WTC11 (cell line): ENCODE results near the gene THSD7B. TPM values are rescaled to one million over a fixed set of nuclear protein-coding genes. Genes with fewer than 3 reads are reported as not detected.

ENCODE experiments used
- ATAC-seq: fragments of 200-7000 bp; cut with Tn5 transposase; 2 replicates; pipeline ENCODE4 v1.10.0; 2021; ENCODE audit warnings: mild to moderate bottlenecking, moderate library complexity
- CTCF ChIA-PET: fragments of 300-600 bp; sonication (Branson Sonifier 250); formaldehyde crosslinking; loops from one replicate; lab custom pipeline; 2021; ENCODE audit warnings: antibody characterized with exemption; lab: Charles Lee
- POLR2A ChIA-PET: fragments of 350-600 bp; sonication (Branson Sonifier 250); formaldehyde crosslinking; loops from one replicate; lab custom pipeline; 2021; ENCODE audit warnings: antibody characterized with exemption; lab: Charles Lee
- DNase-seq: peaks from one replicate; pipeline ENCODE4 v3.0.0; 2021; ENCODE audit warnings: low spot score
- H3K27ac Mint-ChIP-seq: 2 replicates; pipeline ENCODE4 v1.8.0; 2021; ENCODE audit warnings: mixed read lengths
- H3K27me3 Mint-ChIP-seq: 2 replicates; pipeline ENCODE4 v1.8.0; 2021; ENCODE audit warnings: low read depth, mild to moderate bottlenecking, moderate library complexity, mixed read lengths
- H3K36me3 Mint-ChIP-seq: 2 replicates; pipeline ENCODE4 v1.8.0; 2021; ENCODE audit warnings: mixed read lengths
- H3K4me1 Mint-ChIP-seq: 2 replicates; pipeline ENCODE4 v1.8.0; 2022; ENCODE audit warnings: mixed read lengths
- H3K4me3 Mint-ChIP-seq: 2 replicates; pipeline ENCODE4 v1.8.0; 2021; ENCODE audit warnings: mild to moderate bottlenecking, moderate library complexity, mixed read lengths
- H3K9me3 Mint-ChIP-seq: 2 replicates; pipeline ENCODE4 v1.8.0; 2021; ENCODE audit warnings: mixed read lengths
- CREB1 ChIP-seq: sonication (generic); formaldehyde crosslinking; IDR thresholded peaks from 2 replicates; pipeline ENCODE4 v1.8.0; 2023; ENCODE audit warnings: mild to moderate bottlenecking, missing genetic modification reagents
- FOXK1 ChIP-seq: sonication (generic); formaldehyde crosslinking; IDR thresholded peaks from 2 replicates; pipeline ENCODE4 v1.8.0; 2022; ENCODE audit warnings: mild to moderate bottlenecking, moderate library complexity, missing genetic modification reagents
- FOXP1 ChIP-seq: sonication (generic); formaldehyde crosslinking; IDR thresholded peaks from 2 replicates; pipeline ENCODE4 v1.8.0; 2022; ENCODE audit warnings: missing genetic modification reagents, mild to moderate bottlenecking, moderate library complexity, borderline replicate concordance
- GABPB1 ChIP-seq: sonication (generic); formaldehyde crosslinking; IDR thresholded peaks from 2 replicates; pipeline ENCODE4 v1.8.1; 2023; ENCODE audit warnings: mild to moderate bottlenecking, missing genetic modification reagents
- GRHL2 ChIP-seq: fragments of 250-450 bp; sonication (Bioruptor Pico); IDR thresholded peaks from 2 replicates; pipeline ENCODE4 v1.8.0; 2022; ENCODE audit warnings: mild to moderate bottlenecking, moderate library complexity; ENCODE audit not compliant: insufficient replicate concordance, severe bottlenecking
- NR2C2 ChIP-seq: sonication (generic); formaldehyde crosslinking; IDR thresholded peaks from 2 replicates; pipeline ENCODE4 v1.8.0; 2022; ENCODE audit warnings: mild to moderate bottlenecking, missing genetic modification reagents
- PRRX2 ChIP-seq: fragments of 250-450 bp; sonication (Bioruptor Pico); IDR thresholded peaks from 2 replicates; pipeline ENCODE4 v1.8.0; 2021; ENCODE audit warnings: mild to moderate bottlenecking
- TCF7 ChIP-seq: sonication (generic); formaldehyde crosslinking; IDR thresholded peaks from 2 replicates; pipeline ENCODE4 v1.8.0; 2022; ENCODE audit warnings: mild to moderate bottlenecking, low read depth, missing genetic modification reagents, moderate library complexity
- TEAD1 ChIP-seq: sonication (generic); formaldehyde crosslinking; IDR thresholded peaks from 2 replicates; pipeline ENCODE4 v1.8.0; 2022; ENCODE audit warnings: mild to moderate bottlenecking, missing genetic modification reagents
- TP53 ChIP-seq: sonication (generic); formaldehyde crosslinking; IDR thresholded peaks from 2 replicates; pipeline ENCODE4 v1.8.1; 2023; ENCODE audit warnings: mild to moderate bottlenecking, missing genetic modification reagents
- ZNF121 ChIP-seq: sonication (generic); formaldehyde crosslinking; IDR thresholded peaks from 2 replicates; pipeline ENCODE4 v1.8.0; 2023; ENCODE audit warnings: missing genetic modification reagents
- ZNF138 ChIP-seq: sonication (generic); formaldehyde crosslinking; conservative IDR thresholded peaks from 2 replicates; pipeline ENCODE4 v1.8.1; 2022; ENCODE audit warnings: mild to moderate bottlenecking, moderate library complexity, missing genetic modification reagents
- ZNF263 ChIP-seq: sonication (generic); formaldehyde crosslinking; IDR thresholded peaks from 2 replicates; pipeline ENCODE4 v1.8.1; 2022; ENCODE audit warnings: low read depth, mild to moderate bottlenecking, moderate library complexity, missing genetic modification reagents
- total RNA-seq: library from RNA; stranded (reverse); gene quantifications from 3 replicates; pipeline ENCODE4 v1.2.3, GENCODE V29; 2021
- TF ChIP-seq, protein P1 (sequence below): fragments of 250-450 bp; sonication (Bioruptor Pico); IDR thresholded peaks from 2 replicates; pipeline ENCODE4 v1.9.0; 2021; ENCODE audit warnings: moderate library complexity, mild to moderate bottlenecking, inconsistent platforms, borderline replicate concordance
- TF ChIP-seq, protein P2 (sequence below): sonication (generic); formaldehyde crosslinking; IDR thresholded peaks from 2 replicates; pipeline ENCODE4 v1.8.1; 2022; ENCODE audit warnings: mild to moderate bottlenecking, moderate library complexity, missing genetic modification reagents
- TF ChIP-seq, protein P3 (sequence below): sonication (generic); formaldehyde crosslinking; IDR thresholded peaks from 2 replicates; pipeline ENCODE4 v1.8.1; 2023; ENCODE audit warnings: mild to moderate bottlenecking, missing genetic modification reagents
- TF ChIP-seq, protein P4 (sequence below): sonication (generic); formaldehyde crosslinking; IDR thresholded peaks from 2 replicates; pipeline ENCODE4 v1.8.0; 2022; ENCODE audit warnings: missing genetic modification reagents

The THSD7B gene
- total RNA-seq, 1 experiment from 2014 or later, result 2.9 TPM

DNA sequence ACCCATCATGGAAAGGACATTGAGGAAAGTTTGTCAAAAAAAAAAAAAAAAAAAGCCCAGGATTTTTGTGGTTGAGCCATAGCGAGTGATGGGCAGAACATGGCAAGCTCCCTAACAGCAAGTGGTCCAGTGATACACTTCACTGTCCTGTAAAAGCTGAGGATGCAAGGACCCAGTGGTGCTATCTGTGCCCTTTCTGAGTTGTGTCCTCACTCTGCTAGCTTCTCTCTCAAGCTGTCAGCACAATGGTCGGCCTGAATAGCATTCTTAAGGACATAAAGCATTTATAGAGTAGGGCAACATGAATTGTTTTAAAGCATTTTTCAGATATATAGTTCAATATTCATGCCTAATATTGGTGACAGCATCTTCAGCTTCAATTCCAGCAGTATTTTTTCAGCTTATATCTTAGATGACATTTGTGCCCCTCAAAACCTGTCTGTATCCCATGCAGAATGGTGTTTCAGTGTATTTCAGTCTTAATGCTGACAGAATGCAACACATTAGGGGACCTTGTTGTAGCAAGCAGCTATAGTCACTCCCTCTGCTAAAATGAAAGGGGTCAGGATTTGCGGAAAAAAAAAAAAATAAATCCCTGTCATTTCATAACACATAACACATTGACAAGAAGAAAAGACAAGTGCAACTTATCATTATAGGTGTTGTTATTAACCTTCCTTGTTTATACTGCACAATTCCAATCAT lies 496.7 kb downstream of the THSD7B start:
- H3K4me1 Mint-ChIP-seq, result peaks cover 43% of the 10 kb centered on the region
- H3K36me3 Mint-ChIP-seq, result no peaks in the 10 kb centered on the region
- H3K27ac Mint-ChIP-seq, result peak overlapping the region; percentile 52
- peak overlapping the region; percentile 40 for H3K4me3 Mint-ChIP-seq
- TF ChIP-seq PRRX2, result no peak
- TF ChIP-seq ZNF121 (CRISPR knock-in tag), result peak; percentile 96
- TF ChIP-seq, all 79 proteins: peak for 1
- Mint-ChIP-seq H3K27me3 (no peaks in the 10 kb centered on the region), H3K9me3 (peaks cover 11% of the 10 kb centered on the region)
- ChIA-PET POLR2A (no interaction called here), CTCF (interaction anchor here (0.5 to 0.7 kb wide), 3 partner anchors 9 to 330 kb away, joined by 3 read pairs; no protein-coding TSS in a partner anchor)
- DNase-seq, result no peak
- ATAC-seq, result peak; percentile 53

DNA sequence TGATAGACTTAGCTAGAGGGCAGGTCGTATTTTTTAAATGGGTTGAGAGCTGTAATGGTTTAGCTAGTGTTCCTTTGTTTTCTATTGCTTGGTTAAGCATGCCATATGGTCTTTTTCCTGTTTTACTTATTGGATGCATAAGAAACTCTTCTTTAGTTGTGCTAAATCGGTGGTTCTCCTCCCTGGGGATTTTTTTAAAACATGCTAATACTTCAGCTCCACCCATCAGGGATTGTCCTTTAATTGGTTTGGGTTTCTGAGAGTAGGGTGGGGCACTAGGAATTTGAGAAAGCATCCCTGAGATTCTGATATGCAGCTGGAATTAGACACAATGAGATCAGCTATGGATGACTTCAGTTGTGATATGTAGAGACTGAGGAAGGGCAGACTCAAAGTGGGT lies 497.2 kb downstream of the THSD7B start:
- DNase-seq, result no peak
- POLR2A ChIA-PET, result interaction anchor here (0.6 kb wide), 1 partner anchor 35 kb away, joined by 3 read pairs; no protein-coding TSS in a partner anchor
- peak; percentile 89 for ATAC-seq

DNA sequence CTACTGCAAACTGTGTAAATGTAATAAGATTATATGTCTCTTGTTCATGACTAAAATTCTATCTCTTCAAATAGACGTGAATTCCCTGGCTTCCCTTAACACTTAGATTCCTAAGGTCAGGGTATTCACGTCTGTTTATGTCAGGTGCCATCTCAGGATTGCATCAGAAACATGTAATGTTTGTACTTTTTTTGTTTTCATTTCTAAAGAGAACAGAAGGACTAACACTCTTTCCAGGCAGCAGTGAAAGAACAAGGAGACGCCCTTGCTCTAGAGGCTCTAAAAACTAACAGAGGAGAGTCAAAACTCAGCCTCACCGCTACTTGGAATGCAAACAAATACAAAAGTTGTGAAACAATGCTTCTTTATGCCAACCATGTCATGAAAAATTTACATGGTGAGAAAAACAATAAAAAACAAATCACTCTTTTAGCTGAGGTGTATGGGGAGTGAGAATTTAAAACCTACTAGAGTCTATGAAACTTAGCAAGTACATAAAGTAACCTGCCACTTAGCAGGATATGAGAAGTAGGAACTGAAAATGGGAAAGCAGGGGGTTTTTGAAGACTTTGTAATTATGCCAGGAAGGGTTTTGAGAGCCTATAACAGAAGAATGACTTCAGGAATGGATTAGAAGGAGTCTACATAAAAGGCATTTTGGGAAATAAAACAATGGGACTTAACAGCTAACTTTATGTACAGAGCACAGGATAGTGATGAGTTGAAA lies 522.7 kb downstream of the THSD7B start:
- ATAC-seq, result no peak

More for the DNA sequence above, 497.2 kb downstream of the THSD7B start:
- Mint-ChIP-seq H3K4me1 (peaks cover 43% of the 10 kb centered on the region), H3K4me3 (peak overlapping the region; percentile 40), H3K27me3 (no peaks in the 10 kb centered on the region), H3K27ac (peak overlapping the region; percentile 52), H3K36me3 (no peaks in the 10 kb centered on the region), H3K9me3 (peaks cover 5% of the 10 kb centered on the region)
- TF ChIP-seq TEAD1 (CRISPR knock-in tag) (0 out of 2 replicates have a peak, but pooled peaks have one; percentile 15), TCF7 (CRISPR knock-in tag) (no peak)
- CTCF ChIA-PET, result interaction anchor here (0.7 kb wide), 1 partner anchor 330 kb away, joined by 3 read pairs; no protein-coding TSS in a partner anchor

DNA sequence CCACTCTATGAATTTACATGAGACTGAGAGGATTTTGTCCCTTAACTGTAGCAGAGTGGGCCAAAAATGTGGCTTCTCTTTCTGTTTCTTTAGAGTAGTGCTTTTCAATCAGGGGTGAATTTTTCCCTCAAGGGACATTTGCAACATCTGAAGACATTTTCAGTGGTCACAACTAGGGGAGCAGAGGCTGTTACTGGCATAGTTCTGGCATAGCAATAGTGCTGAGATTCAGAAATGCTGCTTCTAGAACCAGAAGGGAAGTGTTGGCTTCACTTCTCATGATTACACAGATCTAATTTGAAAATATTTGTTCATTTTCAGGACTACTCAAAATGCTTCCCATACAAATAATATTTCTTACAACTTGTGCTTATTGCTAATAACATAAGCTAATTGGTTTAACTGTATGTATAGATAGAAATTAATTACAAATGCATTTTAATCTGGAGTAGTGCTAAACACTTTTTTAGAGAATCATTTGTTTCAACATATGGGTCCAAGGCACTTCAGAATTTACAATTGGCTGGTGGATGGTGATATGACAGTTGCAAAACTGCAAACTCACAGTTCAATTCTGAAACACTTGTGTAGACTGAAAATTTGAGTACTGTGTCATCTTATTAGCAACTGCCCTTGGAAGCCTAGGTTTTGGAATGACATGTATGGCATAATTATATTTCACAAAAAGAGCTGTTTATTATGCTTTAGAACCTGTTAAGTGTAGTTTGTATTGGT lies 526.7 kb downstream of the THSD7B start:
- H3K36me3 Mint-ChIP-seq, result no peaks in the 10 kb centered on the region
- peaks cover 9% of the 10 kb centered on the region for H3K9me3 Mint-ChIP-seq
- no peaks in the 10 kb centered on the region for H3K27me3 Mint-ChIP-seq
- POLR2A ChIA-PET, result no interaction called here
- no peak overlapping the region for H3K4me3 Mint-ChIP-seq
- H3K4me1 Mint-ChIP-seq, result peaks cover 8% of the 10 kb centered on the region
- no peak overlapping the region for H3K27ac Mint-ChIP-seq
- ATAC-seq, result no peak
- CTCF ChIA-PET, result no interaction called here
- no peak for DNase-seq
- TF ChIP-seq, protein P1, sequence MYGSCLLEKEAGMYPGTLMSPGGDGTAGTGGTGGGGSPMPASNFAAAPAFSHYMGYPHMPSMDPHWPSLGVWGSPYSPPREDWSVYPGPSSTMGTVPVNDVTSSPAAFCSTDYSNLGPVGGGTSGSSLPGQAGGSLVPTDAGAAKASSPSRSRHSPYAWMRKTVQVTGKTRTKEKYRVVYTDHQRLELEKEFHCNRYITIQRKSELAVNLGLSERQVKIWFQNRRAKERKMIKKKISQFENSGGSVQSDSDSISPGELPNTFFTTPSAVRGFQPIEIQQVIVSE, result no peak
- TF ChIP-seq GRHL2 (CRISPR knock-in tag) (no peak), ZNF138 (no peak), TP53 (CRISPR knock-in tag) (no peak), FOXK1 (CRISPR knock-in tag) (no peak), FOXP1 (CRISPR knock-in tag) (no peak), NR2C2 (CRISPR knock-in tag) (no peak), CREB1 (CRISPR knock-in tag) (no peak), ZNF263 (CRISPR knock-in tag) (no peak)
- TF ChIP-seq, protein P2, sequence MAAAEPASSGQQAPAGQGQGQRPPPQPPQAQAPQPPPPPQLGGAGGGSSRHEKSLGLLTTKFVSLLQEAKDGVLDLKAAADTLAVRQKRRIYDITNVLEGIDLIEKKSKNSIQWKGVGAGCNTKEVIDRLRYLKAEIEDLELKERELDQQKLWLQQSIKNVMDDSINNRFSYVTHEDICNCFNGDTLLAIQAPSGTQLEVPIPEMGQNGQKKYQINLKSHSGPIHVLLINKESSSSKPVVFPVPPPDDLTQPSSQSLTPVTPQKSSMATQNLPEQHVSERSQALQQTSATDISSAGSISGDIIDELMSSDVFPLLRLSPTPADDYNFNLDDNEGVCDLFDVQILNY, result no peak
- TF ChIP-seq, protein P3, sequence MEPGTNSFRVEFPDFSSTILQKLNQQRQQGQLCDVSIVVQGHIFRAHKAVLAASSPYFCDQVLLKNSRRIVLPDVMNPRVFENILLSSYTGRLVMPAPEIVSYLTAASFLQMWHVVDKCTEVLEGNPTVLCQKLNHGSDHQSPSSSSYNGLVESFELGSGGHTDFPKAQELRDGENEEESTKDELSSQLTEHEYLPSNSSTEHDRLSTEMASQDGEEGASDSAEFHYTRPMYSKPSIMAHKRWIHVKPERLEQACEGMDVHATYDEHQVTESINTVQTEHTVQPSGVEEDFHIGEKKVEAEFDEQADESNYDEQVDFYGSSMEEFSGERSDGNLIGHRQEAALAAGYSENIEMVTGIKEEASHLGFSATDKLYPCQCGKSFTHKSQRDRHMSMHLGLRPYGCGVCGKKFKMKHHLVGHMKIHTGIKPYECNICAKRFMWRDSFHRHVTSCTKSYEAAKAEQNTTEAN (CRISPR knock-in tag), result no peak

More for the DNA sequence above, 522.7 kb downstream of the THSD7B start:
- Mint-ChIP-seq H3K9me3 (peaks cover 5% of the 10 kb centered on the region), H3K4me3 (no peak overlapping the region), H3K36me3 (no peaks in the 10 kb centered on the region)
- POLR2A ChIA-PET, result no interaction called here
- TF ChIP-seq, protein P4, sequence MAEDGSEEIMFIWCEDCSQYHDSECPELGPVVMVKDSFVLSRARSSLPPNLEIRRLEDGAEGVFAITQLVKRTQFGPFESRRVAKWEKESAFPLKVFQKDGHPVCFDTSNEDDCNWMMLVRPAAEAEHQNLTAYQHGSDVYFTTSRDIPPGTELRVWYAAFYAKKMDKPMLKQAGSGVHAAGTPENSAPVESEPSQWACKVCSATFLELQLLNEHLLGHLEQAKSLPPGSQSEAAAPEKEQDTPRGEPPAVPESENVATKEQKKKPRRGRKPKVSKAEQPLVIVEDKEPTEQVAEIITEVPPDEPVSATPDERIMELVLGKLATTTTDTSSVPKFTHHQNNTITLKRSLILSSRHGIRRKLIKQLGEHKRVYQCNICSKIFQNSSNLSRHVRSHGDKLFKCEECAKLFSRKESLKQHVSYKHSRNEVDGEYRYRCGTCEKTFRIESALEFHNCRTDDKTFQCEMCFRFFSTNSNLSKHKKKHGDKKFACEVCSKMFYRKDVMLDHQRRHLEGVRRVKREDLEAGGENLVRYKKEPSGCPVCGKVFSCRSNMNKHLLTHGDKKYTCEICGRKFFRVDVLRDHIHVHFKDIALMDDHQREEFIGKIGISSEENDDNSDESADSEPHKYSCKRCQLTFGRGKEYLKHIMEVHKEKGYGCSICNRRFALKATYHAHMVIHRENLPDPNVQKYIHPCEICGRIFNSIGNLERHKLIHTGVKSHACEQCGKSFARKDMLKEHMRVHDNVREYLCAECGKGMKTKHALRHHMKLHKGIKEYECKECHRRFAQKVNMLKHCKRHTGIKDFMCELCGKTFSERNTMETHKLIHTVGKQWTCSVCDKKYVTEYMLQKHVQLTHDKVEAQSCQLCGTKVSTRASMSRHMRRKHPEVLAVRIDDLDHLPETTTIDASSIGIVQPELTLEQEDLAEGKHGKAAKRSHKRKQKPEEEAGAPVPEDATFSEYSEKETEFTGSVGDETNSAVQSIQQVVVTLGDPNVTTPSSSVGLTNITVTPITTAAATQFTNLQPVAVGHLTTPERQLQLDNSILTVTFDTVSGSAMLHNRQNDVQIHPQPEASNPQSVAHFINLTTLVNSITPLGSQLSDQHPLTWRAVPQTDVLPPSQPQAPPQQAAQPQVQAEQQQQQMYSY (CRISPR knock-in tag), result no peak
- 0 out of 2 replicates have a peak, but pooled peaks have one; percentile 25 for TF ChIP-seq GABPB1 (CRISPR knock-in tag)
- TF ChIP-seq, all 79 proteins: peak for 1
- H3K4me1 Mint-ChIP-seq, result peaks cover 8% of the 10 kb centered on the region
- CTCF ChIA-PET, result no interaction called here
- H3K27me3 Mint-ChIP-seq, result no peaks in the 10 kb centered on the region
- peak overlapping the region; percentile 60 for H3K27ac Mint-ChIP-seq
- DNase-seq, result no peak
